AG04450 (cell line): Measurements from ENCODE around the gene GMPPA. TPM values are rescaled to one million over a fixed set of nuclear protein-coding genes. Genes with fewer than 3 reads are reported as not detected.

Experiments
- CTCF ChIA-PET: fragments of 300-600, 350-600 bp; formaldehyde crosslinking; extraction: SDS; loops from one replicate; lab custom pipeline; 2022; ENCODE audit warnings: antibody characterized with exemption, inconsistent platforms; lab: Charles Lee
- POLR2A ChIA-PET: fragments of 350-600 bp; formaldehyde crosslinking; extraction: SDS; loops from one replicate; lab custom pipeline; 2021; ENCODE audit warnings: antibody characterized with exemption, inconsistent platforms; lab: Yijun Ruan, JAX
- DNase-seq: peaks from one replicate; pipeline ENCODE4 v3.0.0-alpha.2; 2011; ENCODE audit warnings: low read depth, low spot score
- H3K27ac ChIP-seq: one replicate; pipeline ENCODE4 v1.5.1; 2012; ENCODE audit warnings: low read depth, low read length, control low read depth
- H3K27me3 ChIP-seq: one replicate; pipeline ENCODE4 v1.6.0; 2012; ENCODE audit warnings: low read length; ENCODE audit not compliant: control insufficient read depth, insufficient read depth
- H3K4me3 ChIP-seq: 2 replicates; pipeline ENCODE4 v1.5.1; 2011; ENCODE audit warnings: mild to moderate bottlenecking, low read depth, low read length, control low read depth
- H3K9me3 ChIP-seq: 2 replicates; pipeline ENCODE4 v1.5.1; 2012; ENCODE audit warnings: low read length; ENCODE audit not compliant: control insufficient read depth, insufficient read depth
- polyA plus RNA-seq: library from polyadenylated mRNA; depleted of rRNA; stranded (reverse); fragments of >200 nt; gene quantifications from 2 replicates; pipeline ENCODE4 v1.2.3, GENCODE V29; 2011
- TF ChIP-seq, protein P1 (sequence below): IDR thresholded peaks from 2 replicates; pipeline ENCODE4 v1.5.1; 2011; ENCODE audit warnings: low read depth, low read length, control low read depth, inconsistent platforms

GMPPA gene
- polyA plus RNA-seq, 1 experiment: 90.1 TPM

DNA sequence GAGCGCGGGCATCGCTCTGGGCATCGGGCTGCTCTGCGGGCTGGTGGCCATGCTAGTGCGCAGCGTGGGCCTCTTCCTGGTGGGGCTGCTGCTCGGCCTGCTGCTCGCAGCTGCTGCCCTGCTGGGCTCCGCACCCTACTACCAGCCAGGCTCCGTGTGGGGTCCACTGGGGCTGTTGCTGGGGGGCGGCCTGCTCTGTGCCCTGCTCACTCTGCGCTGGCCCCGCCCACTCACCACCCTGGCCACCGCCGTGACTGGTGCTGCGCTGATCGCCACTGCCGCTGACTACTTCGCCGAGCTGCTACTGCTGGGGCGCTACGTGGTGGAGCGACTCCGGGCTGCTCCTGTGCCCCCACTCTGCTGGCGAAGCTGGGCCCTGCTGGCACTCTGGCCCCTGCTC lies 48.9 kb downstream of the GMPPA start:
- no peaks in the 10 kb centered on the region; the same call in 1 of the 2 replicates for H3K9me3 ChIP-seq
- TF ChIP-seq, protein P1, sequence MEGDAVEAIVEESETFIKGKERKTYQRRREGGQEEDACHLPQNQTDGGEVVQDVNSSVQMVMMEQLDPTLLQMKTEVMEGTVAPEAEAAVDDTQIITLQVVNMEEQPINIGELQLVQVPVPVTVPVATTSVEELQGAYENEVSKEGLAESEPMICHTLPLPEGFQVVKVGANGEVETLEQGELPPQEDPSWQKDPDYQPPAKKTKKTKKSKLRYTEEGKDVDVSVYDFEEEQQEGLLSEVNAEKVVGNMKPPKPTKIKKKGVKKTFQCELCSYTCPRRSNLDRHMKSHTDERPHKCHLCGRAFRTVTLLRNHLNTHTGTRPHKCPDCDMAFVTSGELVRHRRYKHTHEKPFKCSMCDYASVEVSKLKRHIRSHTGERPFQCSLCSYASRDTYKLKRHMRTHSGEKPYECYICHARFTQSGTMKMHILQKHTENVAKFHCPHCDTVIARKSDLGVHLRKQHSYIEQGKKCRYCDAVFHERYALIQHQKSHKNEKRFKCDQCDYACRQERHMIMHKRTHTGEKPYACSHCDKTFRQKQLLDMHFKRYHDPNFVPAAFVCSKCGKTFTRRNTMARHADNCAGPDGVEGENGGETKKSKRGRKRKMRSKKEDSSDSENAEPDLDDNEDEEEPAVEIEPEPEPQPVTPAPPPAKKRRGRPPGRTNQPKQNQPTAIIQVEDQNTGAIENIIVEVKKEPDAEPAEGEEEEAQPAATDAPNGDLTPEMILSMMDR: no peak
- POLR2A ChIA-PET: no interaction called here
- CTCF ChIA-PET: interaction anchor here (2.8 kb wide), 1 partner anchor 13 kb away, joined by 18 read pairs; no protein-coding TSS in a partner anchor
- no peak overlapping the region for H3K27ac ChIP-seq
- DNase-seq: no peak
- no peak overlapping the region for H3K4me3 ChIP-seq
- H3K27me3 ChIP-seq: no peaks in the 10 kb centered on the region

DNA sequence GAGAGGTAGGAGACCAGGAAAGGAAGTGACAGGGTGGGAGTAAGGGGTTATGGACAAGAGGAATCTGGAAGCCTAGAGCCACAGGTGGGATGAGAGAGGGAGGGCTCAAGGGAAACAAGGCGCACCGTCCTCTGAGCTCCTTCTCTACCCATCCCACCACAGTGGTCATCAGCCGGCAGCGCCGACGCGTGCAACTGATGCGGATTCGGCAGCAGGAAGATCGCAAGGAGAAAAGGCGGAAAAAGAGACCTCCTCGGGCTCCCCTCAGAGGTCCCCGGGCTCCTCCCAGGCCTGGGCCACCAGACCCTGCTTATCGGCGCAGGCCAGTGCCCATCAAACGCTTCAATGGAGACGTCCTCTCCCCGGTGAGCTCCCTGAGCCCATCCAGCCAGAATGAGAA lies 50.3 kb downstream of the GMPPA start:
- peaks cover 4% of the 10 kb centered on the region for H3K27me3 ChIP-seq
- TF ChIP-seq, protein P1: no peak
- POLR2A ChIA-PET: interaction anchor here (0.6 kb wide), 1 partner anchor 664 kb away, joined by 3 read pairs; no protein-coding TSS in a partner anchor
- DNase-seq: no peak
- CTCF ChIA-PET: interaction anchor here (0.5 to 2.8 kb wide), 4 partner anchors 11 to 91 kb away, joined by 3 to 18 read pairs (median 4); no protein-coding TSS in a partner anchor
- no peaks in the 10 kb centered on the region; the same call in 1 of the 2 replicates for H3K9me3 ChIP-seq
- no peak overlapping the region for H3K4me3 ChIP-seq
- H3K27ac ChIP-seq: no peak overlapping the region

DNA sequence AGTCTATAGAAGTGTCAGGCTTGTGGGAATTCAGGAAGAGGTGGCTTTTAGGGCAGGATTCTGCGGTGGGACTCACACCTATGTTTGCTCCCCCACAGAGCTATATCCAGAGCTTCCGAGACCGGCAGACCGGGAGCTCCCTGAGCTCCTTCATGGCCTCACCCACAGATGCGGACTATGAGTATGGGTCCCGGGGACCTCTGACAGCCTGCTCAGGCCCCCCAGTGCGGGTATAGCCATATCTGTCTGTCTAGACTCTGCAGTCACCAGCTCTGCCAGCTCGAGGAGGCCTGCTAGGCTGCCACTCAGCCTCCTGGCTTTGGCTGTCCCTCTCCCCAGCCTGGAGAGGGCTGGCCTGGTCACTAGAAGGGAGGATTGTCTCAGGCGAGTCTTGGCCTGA lies 50.9 kb downstream of the GMPPA start:
- Histone ChIP-seq H3K4me3 (no peak overlapping the region), H3K27me3 (peaks cover 4% of the 10 kb centered on the region), H3K27ac (no peak overlapping the region), H3K9me3 (no peaks in the 10 kb centered on the region; the same call in 1 of the 2 replicates)
- DNase-seq: no peak
- TF ChIP-seq, protein P1: no peak
- ChIA-PET POLR2A (interaction anchor here (0.6 kb wide), 1 partner anchor 663 kb away, joined by 3 read pairs; no protein-coding TSS in a partner anchor), CTCF (interaction anchor here (0.5 to 2.8 kb wide), 3 partner anchors 11 to 90 kb away, joined by 3 to 18 read pairs (median 4); no protein-coding TSS in a partner anchor)

DNA sequence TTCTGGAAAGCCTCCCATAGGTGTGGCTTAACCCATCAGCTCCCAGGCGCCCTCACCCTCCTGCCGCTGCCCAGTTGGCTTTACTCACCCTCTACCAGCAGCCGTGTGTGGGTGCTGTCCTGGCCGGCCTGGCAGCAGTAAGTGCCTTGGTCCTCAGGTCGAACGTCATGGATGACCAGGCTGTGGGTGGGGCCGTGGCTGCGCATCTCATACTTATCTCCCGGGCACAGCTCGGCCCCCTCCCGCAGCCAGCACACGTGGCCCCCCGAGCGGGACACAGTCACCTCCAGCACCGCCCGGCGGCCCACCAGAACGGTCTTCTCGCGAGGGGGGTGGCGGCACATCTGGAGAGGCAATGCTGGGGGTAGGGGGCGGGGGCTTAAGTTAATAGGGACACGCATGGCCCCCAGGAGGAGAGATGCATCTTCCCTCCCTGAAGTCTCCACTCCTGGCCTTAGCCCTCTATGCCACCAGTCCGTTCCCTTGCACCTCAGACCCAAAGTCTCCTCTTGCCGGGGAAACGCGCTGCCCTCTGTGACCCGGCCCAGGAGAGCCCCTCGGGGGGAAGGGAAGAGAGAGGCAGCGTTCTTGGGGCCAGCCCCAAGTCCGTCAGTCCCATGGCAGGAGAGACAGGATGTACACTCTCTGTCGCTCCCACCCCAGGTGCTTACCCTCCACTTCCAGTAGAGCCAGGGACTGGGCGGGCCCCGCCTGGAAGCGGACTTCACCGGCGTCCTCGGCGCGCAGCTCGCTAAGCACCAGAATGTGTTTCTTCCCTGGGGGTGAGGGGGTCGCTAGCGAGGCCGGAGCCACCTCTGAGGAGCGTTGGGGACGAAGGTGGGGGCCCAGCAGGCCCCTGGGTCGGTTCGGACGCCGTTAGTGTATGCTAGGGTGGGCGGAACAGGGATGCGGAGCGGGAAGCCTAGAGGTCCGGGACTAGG lies 53.0 kb downstream of the GMPPA start:
- no peak for DNase-seq
- ChIA-PET POLR2A (interaction anchor here (0.6 to 1.6 kb wide), 7 partner anchors 8 to 1930 kb away, joined by 3 to 7 read pairs (median 3); partner anchors contain the start of genes CHPF, OBSL1 and TMEM198), CTCF (interaction anchor here (0.6 to 2.4 kb wide), 3 partner anchors 9 to 149 kb away, joined by 4 to 17 read pairs (median 4); no protein-coding TSS in a partner anchor)
- Histone ChIP-seq H3K27ac (no peak overlapping the region), H3K27me3 (peaks cover 4% of the 10 kb centered on the region), H3K4me3 (peak overlapping the region; percentile 69), H3K9me3 (no peaks in the 10 kb centered on the region; the same call in 1 of the 2 replicates)
- TF ChIP-seq, protein P1: no peak
